Measurements from ENCODE around the gene TRPM2.
"Not testable (repeated sequence)": the region's sequence is repeated elsewhere in the genome, so short reads cannot be mapped to it uniquely, and the experiment has no call there.

Gene TRPM2

DNA sequence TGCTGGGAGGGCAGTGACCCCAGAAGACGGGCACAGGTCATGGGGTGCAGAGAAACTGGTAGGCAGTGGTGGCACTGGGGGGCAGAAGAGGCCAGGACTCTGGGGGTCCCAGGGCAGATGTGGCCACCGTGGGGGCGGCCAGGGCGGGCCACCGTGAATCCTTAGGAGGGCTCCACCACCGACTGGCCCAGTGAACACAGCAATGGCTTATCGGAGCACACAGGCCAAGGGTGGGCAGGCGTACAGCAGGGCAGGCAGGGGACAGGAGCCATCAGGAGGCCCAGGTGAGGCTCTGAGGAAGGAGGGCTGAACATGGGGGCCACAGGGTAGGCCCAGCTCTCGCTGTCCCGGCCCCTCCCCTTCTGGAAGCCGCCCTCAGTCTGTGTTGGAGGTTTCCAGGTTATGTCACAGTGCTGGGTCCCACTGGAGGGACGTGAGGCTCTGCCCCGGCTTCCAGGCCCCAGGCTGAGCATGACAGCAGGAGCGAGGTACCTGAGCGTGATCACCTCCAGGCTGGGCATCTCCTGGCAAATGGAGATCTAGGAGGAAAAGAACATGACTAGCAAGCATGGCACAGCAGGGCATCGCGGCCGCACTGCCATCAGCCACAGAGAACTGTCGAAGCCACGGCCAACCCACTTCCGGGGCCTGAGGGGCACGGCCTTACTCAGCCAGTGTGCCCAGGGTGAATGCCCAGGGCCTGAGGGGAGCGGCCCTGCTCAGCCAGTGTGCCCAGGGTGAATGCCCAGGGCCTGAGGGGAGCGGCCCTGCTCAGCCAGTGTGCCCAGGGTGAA, 18.0 kb upstream of the TRPM2 start:
- no peak for DNase-seq

DNA sequence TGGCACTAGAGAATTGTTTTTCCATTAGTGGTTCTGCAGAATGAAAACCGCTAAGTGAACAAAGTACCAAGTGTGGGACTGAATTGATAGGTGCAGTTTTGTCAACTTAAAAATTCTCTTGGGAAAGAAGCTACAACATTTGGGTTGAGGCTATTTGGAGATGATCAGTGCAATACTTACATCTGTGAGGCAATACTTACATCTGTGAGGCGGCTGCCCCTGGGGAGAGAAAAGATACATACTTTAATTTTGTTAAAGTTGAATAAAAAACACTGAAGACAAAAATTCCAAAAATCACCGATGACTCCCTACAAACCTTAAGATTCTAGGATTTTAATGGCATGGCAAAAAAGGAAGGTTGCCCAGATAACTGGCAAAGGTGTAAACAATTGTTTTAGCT, 16.0 kb upstream of the TRPM2 start:
- DNase-seq, result no peak

GRCh38 chr21:44337941-44338895, 15.2 kb upstream of the TRPM2 start:
- DNase-seq, result no peak

DNA sequence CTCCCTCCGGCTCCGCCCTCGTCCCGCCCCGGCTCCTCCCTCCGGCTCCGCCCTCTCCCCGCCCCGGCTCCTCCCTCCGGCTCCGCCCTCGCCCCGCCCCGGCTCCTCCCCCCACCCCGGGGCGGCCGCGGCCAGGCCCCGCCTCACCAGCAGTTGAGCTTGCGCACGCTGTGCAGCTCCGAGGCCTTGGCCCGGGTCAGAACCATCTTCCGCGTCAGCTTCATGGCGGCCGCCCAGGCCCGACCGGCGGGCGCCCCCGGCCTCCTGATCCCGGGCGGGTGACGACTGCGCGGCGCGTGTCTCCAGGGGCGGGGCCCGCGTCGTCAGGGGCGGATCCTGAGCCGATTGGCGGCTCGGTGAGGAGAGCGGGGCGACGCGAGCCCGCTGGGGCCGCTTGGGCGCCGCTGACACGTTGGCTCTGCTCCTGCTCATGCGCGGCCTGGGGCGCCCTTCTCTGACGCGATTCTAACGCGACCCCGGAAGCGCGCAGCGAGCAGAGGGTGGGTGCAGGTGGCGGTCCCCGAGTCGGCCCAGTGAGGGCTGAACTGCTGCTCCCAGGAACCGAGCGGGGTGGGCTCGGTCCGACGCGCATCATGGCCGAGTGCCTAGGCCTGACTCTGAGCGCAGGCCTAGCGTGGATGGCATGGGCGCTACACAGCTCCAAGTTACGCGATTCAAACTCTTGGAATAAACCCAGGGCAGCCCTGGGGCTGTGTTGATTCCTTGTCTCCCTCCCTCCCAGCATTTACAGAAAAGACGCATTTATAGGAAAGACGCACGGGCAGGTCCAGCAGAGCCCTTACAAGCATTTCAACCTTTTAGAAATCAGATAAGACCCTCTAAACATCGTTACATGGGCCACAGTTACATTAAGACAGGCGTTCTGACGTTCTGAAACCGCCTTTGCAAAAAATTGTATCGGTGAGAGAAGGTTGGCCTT, 14.2 kb upstream of the TRPM2 start, which contains the start of gene CFAP410:
TSS of gene CFAP410 (minus strand) at position 420 of the 940 bp plus-strand sequence. CDS start at position 224, 196 bp downstream.
- DNase-seq, result peak; percentile 81

DNA sequence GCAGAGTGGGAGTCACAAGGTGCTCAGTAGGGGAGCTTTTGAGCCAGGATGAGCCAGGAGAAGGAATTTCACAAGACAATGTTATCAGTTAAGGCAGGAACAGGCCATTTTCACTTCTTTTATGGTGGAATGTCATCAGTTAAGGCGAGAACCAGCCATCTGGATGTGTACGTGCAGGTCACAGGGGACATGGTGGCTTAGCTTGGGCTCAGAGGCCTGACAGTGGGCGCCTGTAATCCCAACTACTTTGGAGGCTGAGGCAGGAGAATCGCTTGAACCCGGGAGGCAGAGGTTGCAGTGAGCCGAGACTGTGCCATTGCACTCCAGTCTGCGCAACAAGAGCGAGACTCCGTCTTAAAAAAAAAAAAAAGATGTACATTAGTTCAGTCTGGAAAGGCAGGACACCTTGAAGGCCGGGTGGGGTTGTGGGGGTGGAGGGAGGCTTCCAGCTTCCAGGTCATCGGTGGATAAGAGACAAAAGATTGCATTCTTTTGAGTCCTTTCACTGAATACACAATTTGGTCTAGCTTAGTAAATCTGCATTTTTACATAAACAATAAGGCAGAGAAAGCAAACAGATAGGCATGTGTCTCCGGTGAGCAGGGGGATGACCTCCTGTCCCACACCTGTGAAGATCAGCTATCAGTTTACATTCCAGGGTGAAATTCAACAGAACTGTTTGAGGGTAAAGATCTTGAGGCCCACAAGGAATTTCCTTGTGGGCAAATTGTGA, 11.5 kb upstream of the TRPM2 start:
- not testable (repeated sequence) for DNase-seq

DNA sequence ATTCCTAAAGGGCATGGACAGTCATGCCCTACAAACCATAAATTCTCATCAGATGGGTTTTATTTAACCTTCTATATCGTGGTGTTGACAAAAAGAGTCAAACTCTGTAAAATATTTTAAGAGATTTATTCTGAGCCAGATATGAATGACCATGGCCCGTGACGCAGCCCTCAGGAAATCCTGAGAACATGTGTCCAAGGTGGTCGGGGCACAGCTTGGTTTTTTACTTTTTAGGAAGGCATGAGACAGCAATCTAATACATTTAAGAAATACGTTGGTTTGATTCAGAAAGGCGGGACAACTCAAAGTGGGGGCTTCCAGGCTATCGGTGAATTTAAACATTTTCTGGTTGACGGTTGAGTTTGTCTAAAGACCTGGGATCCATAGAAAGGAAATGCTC, 10.4 kb upstream of the TRPM2 start:
- DNase-seq, result not testable (repeated sequence)

GRCh38 chr21:44344541-44345183, 8.8 kb upstream of the TRPM2 start:
- DNase-seq, result no peak

- no peak for DNase-seq
These were observed 7.9 kb upstream of the TRPM2 start for GRCh38 chr21:44345495-44345894.

DNA sequence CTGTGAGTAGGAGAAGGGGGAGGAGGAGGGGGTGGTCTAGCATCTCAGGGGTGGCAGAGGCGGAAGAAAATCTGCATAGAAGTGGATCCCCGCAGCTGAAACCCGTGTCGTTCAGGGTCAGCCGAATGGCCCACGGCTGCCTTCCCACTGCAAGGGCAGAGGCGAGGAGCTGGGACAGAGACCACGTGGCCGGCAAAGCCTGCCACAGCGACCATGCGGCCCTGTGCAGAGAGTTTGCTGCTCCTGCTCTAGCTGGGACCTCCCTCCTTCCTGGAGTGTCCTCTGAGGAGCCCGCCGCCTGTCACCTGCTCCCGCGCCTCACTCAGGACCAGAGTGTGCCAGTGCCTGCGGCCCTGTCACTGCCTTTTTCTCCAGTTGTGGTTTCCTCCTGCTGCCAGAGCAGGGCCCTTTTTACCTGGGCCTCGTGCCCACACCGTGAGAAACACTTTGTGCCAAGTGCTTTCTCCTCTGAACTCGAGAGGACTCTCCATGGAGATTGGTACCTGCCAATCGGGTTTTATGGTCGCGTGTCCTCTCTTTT, 5.4 kb upstream of the TRPM2 start:
- peak; percentile 89 for DNase-seq

- DNase-seq, result no peak
These were observed 4.6 kb upstream of the TRPM2 start for GRCh38 chr21:44348861-44349260.

GRCh38 chr21:44349416-44349846, 4.0 kb upstream of the TRPM2 start:
- no peak for DNase-seq

DNA sequence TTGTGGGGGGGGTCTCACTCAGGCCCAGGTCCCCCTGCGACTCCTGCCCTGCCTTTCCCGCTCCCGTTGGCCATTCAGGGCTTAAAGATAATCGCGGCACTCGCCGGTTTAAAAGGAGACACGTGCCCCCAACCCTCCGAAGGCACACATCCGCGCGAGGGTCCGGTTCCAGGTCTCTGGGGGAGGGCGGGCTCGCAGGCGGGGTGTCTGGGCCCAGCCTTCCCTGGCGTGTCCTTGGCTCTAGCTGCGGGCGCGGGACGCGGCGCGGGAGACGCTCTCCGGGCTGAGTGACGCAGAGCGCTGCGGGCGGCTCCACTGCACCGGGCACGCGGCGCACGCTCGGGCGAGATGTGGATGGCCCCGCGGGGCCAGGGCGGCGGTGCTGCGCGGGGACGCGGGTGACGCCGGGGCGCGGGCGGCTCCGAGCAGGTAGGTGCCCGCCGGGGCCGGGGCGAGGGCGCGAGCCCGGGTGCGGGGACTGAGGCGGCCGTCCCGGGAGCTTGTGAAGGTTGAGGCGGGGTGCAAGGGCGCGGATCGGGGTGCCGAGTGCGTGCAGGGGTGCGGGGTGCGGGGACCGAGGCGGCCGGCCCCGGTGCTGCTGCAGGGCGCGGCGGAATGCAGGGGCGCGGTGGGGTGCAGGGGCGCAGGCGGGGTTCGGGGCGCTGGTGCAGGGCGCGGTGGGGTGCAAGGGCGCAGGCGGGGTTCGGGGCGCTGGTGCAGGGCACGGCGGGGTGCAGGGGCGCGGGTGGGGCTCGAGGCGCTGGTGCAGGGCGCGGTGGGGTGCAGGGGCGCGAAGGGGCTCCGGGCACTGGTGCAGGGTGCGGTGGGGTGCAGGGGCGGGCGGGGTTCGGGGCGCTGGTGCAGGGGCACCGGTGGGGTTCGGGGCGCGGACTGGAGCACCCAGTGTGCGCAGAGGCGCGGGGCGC, 3.3 kb upstream of the TRPM2 start:
- DNase-seq, result no peak

- DNase-seq, result no peak
These were observed 2.5 kb upstream of the TRPM2 start for GRCh38 chr21:44350773-44351481.

DNA sequence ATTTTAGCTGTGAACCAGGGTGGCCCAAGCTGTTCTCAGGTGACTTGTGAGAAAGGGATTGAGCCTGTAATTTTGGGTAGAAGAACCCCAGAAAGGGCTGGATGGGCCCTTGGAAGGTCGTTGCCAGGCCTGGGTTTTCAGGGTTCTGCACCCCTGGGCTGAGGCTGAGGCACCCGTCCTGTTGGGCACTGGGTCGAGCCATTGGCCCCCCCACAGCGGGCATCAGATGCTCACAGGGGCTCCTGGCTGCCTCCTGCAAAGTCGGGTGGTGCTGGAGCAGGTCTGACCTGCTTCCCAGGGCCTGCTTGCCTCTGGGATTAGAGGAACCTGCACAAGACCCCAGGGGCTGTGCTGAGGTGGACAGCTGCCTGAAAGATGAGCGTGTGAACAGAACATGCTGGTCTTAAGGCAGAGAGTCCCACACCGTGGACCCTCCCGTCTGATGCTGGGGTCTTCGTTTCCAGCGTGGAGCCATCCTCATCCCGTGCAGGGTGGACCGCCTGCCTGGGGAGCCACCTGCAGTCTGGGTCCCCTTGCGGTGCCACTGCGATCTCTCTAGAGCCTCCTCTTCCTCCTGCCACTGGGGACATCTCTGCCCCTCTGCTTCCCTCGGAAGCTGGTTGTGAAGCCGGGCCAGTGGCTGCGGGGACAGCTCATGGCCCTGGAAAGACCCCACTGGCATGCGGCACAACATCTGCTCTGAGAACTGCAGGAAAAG, 1.7 kb upstream of the TRPM2 start:
- no peak for DNase-seq

DNA sequence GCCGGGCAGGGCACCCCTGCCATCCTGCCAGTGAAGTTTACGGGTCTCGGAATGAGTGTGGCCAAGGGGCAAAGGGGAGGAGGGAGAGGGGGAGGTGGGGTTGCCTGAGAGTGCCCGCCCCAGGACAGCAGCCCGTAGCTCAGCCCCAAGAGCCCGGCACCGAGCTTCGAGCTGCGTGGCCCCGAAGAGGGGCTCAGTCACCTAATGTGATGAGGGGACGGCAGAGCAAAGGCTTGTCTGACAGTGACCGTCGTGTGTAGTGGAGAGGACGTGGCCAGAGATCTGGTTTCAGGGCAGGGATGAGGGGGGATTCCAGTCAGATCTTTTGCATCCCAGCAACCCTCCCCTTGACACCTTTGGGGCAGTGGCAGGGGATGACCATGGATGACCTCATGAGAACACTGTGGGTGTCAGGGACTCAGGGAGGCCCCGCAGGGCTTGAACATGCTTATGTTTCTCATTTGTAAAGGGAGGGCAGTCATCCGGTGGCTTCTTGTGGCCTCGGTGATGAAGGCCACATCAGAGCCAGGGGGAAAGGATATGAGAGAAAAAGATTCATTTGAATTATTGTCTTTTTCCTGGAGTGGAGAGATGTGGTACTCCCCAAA, 1.1 kb upstream of the TRPM2 start:
- DNase-seq, result no peak

DNA sequence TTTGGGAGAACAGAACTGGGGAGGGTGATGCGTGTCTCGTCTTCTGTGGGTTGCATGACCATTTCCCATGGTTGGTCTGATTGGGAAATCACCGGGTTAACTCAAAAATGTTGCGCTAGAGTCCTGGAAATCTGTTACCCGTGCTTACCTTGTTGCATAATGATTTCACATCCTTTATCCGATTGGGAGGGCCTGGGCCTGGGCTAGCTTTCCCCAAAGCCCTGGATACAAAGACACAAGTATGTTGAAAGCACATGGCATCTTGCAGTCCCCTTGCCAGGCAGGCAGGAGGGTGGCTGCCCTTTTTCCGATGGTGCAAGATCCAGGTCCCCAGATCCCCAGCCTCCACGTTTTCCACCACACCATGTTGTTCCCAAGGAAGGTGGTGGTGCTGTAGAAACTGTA, 582 bp downstream of the TRPM2 start:
- DNase-seq, result no peak

DNA sequence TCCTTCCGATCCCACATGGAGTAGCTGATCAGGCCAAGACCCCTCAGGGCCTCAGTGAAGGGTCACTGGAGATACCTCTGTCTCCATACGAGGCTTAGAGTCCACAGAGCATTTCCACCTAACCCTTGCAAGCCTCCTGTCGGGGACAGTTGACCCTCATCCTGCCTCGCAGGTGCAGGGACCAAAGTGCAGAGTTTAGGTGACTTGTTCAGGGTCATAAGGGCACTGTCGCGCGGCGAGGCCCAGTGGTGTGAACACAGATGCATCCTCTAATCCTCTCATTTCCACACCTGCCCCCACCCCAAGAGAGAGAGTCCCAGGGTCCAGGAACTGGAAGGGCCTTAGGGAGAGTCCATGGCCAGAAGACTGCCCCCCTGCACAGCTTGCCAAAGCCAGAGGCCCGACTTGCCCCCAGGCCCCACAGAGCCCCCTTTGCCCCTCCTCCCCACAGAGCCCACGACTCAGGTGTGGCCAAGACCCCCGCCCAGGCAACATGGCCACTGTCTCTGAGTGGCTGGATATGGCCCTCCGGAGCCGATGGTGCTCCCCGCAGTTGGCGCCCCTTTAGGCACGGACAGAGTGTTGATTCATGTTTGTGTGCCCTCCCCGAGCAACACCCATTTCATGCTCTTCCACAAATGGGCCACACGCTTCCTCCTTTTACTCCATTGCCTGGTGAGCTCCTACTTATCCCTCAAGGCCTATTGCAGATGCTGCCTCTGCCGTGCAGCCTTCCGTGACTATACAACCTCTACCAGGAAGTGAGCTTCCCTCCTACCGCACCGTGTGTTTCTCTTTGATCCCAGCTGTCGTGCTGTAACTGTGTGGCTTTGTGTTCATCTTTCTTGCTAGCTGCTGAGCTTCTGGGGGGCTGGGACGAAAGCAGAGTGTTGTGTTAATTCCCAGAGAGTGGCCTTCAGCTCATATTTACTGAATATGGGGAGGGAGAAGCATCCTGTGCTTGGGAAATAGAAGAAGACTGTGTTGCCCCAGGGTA, 1.7 kb downstream of the TRPM2 start:
- DNase-seq, result no peak

All from NCI-H2029 treated with DMSO at 0.1 percent for 48 hours (cell line).